Osteocyte (in vitro differentiated cells): Measurements from ENCODE around the gene SLC13A3. TPM values are rescaled to one million over a fixed set of nuclear protein-coding genes. Genes with fewer than 3 reads are reported as not detected.
A peak's percentile ranks its signal among the peaks of the same experiment; 100 is the strongest.

Experiments used
- DNase-seq: peaks from one replicate; pipeline ENCODE4 v3.0.0; 2021; ENCODE audit warnings: mixed read lengths; ENCODE audit not compliant: unreplicated experiment; ENCODE audit errors: extremely low spot score
- H3K27ac Mint-ChIP-seq: one replicate; pipeline ENCODE4 v1.8.0; 2021; ENCODE audit warnings: mild to moderate bottlenecking, mixed read lengths; ENCODE audit not compliant: unreplicated experiment
- H3K27me3 Mint-ChIP-seq: one replicate; pipeline ENCODE4 v1.8.0; 2021; ENCODE audit warnings: mixed read lengths; ENCODE audit not compliant: unreplicated experiment
- H3K36me3 Mint-ChIP-seq: one replicate; pipeline ENCODE4 v1.8.0; 2021; ENCODE audit warnings: mixed read lengths; ENCODE audit not compliant: unreplicated experiment
- H3K4me1 Mint-ChIP-seq: one replicate; pipeline ENCODE4 v1.8.0; 2021; ENCODE audit warnings: mixed read lengths; ENCODE audit not compliant: unreplicated experiment
- H3K4me3 Mint-ChIP-seq: one replicate; pipeline ENCODE4 v1.8.0; 2021; ENCODE audit warnings: mild to moderate bottlenecking, moderate library complexity, mixed read lengths; ENCODE audit not compliant: unreplicated experiment
- H3K9me3 Mint-ChIP-seq: one replicate; pipeline ENCODE4 v1.8.0; 2021; ENCODE audit warnings: mixed read lengths; ENCODE audit not compliant: unreplicated experiment
- total RNA-seq: library from RNA; stranded (reverse); gene quantifications from 2 replicates; pipeline ENCODE4 v1.2.1, GENCODE V29; 2021
- TF ChIP-seq, protein P1 (sequence below): fragments of 200-600 bp; sonication (generic); IDR thresholded peaks from 2 replicates; pipeline ENCODE4 v1.5.0; 2021; ENCODE audit warnings: antibody characterized with exemption, mild to moderate bottlenecking, moderate library complexity

The SLC13A3 gene
- total RNA-seq, 1 donor from 2014 or later = 1.8 TPM

GRCh38 chr20:46559685-46560440 lies 91.4 kb downstream of the SLC13A3 start:
- H3K36me3 Mint-ChIP-seq = no peaks in the 10 kb centered on the region
- TF ChIP-seq, protein P1, sequence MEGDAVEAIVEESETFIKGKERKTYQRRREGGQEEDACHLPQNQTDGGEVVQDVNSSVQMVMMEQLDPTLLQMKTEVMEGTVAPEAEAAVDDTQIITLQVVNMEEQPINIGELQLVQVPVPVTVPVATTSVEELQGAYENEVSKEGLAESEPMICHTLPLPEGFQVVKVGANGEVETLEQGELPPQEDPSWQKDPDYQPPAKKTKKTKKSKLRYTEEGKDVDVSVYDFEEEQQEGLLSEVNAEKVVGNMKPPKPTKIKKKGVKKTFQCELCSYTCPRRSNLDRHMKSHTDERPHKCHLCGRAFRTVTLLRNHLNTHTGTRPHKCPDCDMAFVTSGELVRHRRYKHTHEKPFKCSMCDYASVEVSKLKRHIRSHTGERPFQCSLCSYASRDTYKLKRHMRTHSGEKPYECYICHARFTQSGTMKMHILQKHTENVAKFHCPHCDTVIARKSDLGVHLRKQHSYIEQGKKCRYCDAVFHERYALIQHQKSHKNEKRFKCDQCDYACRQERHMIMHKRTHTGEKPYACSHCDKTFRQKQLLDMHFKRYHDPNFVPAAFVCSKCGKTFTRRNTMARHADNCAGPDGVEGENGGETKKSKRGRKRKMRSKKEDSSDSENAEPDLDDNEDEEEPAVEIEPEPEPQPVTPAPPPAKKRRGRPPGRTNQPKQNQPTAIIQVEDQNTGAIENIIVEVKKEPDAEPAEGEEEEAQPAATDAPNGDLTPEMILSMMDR = no peak
- no peaks in the 10 kb centered on the region for H3K27me3 Mint-ChIP-seq
- peaks cover 12% of the 10 kb centered on the region for H3K4me1 Mint-ChIP-seq
- no peak for DNase-seq
- no peaks in the 10 kb centered on the region for H3K9me3 Mint-ChIP-seq
- no peak overlapping the region for H3K27ac Mint-ChIP-seq
- H3K4me3 Mint-ChIP-seq = no peak overlapping the region

- no peaks in the 10 kb centered on the region for H3K36me3 Mint-ChIP-seq
- no peak for DNase-seq
- TF ChIP-seq, protein P1 = no peak
- H3K27ac Mint-ChIP-seq = no peak overlapping the region
- H3K9me3 Mint-ChIP-seq = no peaks in the 10 kb centered on the region
- peaks cover 12% of the 10 kb centered on the region for H3K4me1 Mint-ChIP-seq
- H3K4me3 Mint-ChIP-seq = no peak overlapping the region
- no peaks in the 10 kb centered on the region for H3K27me3 Mint-ChIP-seq
Observed at GRCh38 chr20:46559001-46559400, 92.3 kb downstream of the SLC13A3 start.

DNA sequence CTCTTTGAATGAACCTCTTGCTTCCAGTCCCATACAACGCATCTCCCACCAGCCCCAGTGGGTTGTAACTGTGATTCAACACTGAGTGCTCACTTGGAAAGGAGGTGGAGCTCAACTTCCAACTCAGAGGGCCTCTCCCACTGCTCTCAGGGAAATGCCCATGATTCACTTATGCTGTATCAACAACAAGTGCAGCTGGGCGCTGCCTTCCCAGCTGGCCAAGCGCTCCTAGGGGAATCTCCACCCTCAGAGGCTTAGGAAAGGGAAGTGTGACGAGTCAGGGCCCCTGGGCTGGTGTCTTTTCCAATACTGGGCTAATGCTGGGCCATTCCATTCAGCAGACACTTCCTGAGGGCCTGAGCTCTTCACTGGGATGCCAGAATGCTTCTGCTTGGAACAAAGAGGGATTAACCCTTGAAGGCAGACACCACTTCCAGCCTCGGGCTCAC lies 92.7 kb downstream of the SLC13A3 start:
- Mint-ChIP-seq H3K4me1 (peaks cover 12% of the 10 kb centered on the region), H3K9me3 (no peaks in the 10 kb centered on the region), H3K27ac (peak overlapping the region; percentile 31), H3K4me3 (no peak overlapping the region), H3K27me3 (no peaks in the 10 kb centered on the region), H3K36me3 (no peaks in the 10 kb centered on the region)
- no peak for DNase-seq
- TF ChIP-seq, protein P1 = no peak

GRCh38 chr20:46557231-46557956 lies 93.9 kb downstream of the SLC13A3 start:
- no peaks in the 10 kb centered on the region for H3K36me3 Mint-ChIP-seq
- H3K9me3 Mint-ChIP-seq = no peaks in the 10 kb centered on the region
- H3K27ac Mint-ChIP-seq = no peak overlapping the region
- H3K27me3 Mint-ChIP-seq = no peaks in the 10 kb centered on the region
- TF ChIP-seq, protein P1 = no peak
- no peak for DNase-seq
- H3K4me1 Mint-ChIP-seq = peaks cover 12% of the 10 kb centered on the region
- no peak overlapping the region for H3K4me3 Mint-ChIP-seq

DNA sequence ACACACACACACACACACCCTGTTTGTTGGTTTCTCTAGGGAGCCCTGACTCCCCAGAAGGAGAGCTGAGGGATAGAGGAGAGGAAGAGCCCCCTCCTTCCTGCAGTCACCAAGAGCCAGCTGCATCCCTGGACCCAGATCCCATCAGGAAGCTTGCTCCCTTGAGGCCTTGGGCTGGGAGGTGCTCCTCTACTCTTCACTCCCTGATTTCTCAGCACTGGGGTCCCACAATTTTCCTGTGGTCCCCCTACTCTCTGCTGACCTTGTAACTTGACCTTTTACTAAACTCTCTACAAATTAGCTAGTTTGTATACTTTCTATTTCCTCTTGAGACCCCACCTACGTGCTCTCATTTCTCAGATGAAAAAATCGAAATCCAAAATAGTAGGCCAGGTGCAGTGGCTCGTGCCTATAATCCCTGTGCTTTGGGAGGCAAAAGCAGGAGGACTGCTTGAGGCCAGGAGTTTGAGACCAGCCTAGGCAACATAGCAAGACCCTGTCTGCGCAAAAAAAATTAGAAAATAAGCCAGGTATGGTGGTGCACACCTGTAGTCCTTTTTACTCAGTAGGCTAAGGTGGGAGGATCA lies 95.8 kb downstream of the SLC13A3 start:
- Mint-ChIP-seq H3K27ac (no peak overlapping the region), H3K36me3 (no peaks in the 10 kb centered on the region), H3K4me1 (peaks cover 12% of the 10 kb centered on the region), H3K9me3 (no peaks in the 10 kb centered on the region), H3K27me3 (no peaks in the 10 kb centered on the region), H3K4me3 (no peak overlapping the region)
- no peak for DNase-seq
- TF ChIP-seq, protein P1 = no peak
